Activated CD4-positive, CD25-positive, alpha-beta regulatory T cell treated with anti-CD3 and anti-CD28 coated beads, Interleukin-2, amount 50 U/mL, for 24 hours (primary cell): ENCODE measurements around the gene GSC2.

Experiments used
- ATAC-seq, 2 donors: fragments of 150-1000 bp; cut with Tn5 transposase; one replicate each; pipeline ENCODE4 v1.10.0; 2021; ENCODE audit warnings: mild to moderate bottlenecking in 1 of 2, moderate library complexity in 1 of 2

Gene GSC2

GRCh38 chr22:19149991-19150390 lies at the start of gene GSC2:
GSC2 (minus strand) TSS chr22:19150292; CDS start chr22:19150283, 9 bp downstream.
- peak in 1 of 2 donors; percentile 18 for ATAC-seq

- ATAC-seq = no peak
Measured at GRCh38 chr22:19199479-19199878, 49.4 kb upstream of the GSC2 start.

GRCh38 chr22:19197997-19198865 lies 48.1 kb upstream of the GSC2 start:
- no peak for ATAC-seq

GRCh38 chr22:19196841-19197612 lies 46.9 kb upstream of the GSC2 start:
- ATAC-seq = no peak

- peak; percentile 32 to 49 for ATAC-seq
Measured at GRCh38 chr22:19195796-19196731, 46.0 kb upstream of the GSC2 start.

GRCh38 chr22:19194766-19195536 lies 44.9 kb upstream of the GSC2 start:
- no peak for ATAC-seq

GRCh38 chr22:19193879-19194278 lies 43.8 kb upstream of the GSC2 start:
- no peak for ATAC-seq

GRCh38 chr22:19187716-19188563 lies 37.8 kb upstream of the GSC2 start:
- no peak for ATAC-seq

- no peak for ATAC-seq
Measured at GRCh38 chr22:19184276-19184997, 34.3 kb upstream of the GSC2 start.

GRCh38 chr22:19183216-19183615 lies 33.1 kb upstream of the GSC2 start:
- no peak for ATAC-seq

- ATAC-seq = no peak
Measured at GRCh38 chr22:19182472-19183157, 32.5 kb upstream of the GSC2 start.

- no peak for ATAC-seq
Measured at GRCh38 chr22:19181786-19182471, 31.8 kb upstream of the GSC2 start.

- no peak for ATAC-seq
Measured at GRCh38 chr22:19180740-19181410, 30.8 kb upstream of the GSC2 start.

GRCh38 chr22:19180234-19180633 lies 30.1 kb upstream of the GSC2 start:
- no peak for ATAC-seq

- ATAC-seq = peak; percentile 29 to 32
Measured at GRCh38 chr22:19179497-19180048, 29.5 kb upstream of the GSC2 start.

- peak; percentile 82 to 87 for ATAC-seq
Measured at GRCh38 chr22:19178657-19179496, 28.8 kb upstream of the GSC2 start, which contains the start of gene SLC25A1. SLC25A1 (minus strand) TSS chr22:19178736; CDS start chr22:19178673, 63 bp downstream.
